WTC11 (cell line): Measurements from ENCODE around the gene HHAT. TPM values are rescaled to one million over a fixed set of nuclear protein-coding genes. Genes with fewer than 3 reads are reported as not detected.

Experiments
- ATF1 ChIP-seq: sonication (generic); formaldehyde crosslinking; IDR thresholded peaks from 2 replicates; pipeline ENCODE4 v1.8.1; 2023; ENCODE audit warnings: mild to moderate bottlenecking, moderate library complexity, missing genetic modification reagents
- ATF6 ChIP-seq: sonication (generic); formaldehyde crosslinking; IDR thresholded peaks from 2 replicates; pipeline ENCODE4 v1.8.1; 2023; ENCODE audit warnings: mild to moderate bottlenecking, missing genetic modification reagents
- E2F5 ChIP-seq: sonication (generic); formaldehyde crosslinking; IDR thresholded peaks from 2 replicates; pipeline ENCODE4 v1.8.1; 2022; ENCODE audit warnings: mild to moderate bottlenecking, moderate library complexity, missing genetic modification reagents
- FOXK1 ChIP-seq: sonication (generic); formaldehyde crosslinking; IDR thresholded peaks from 2 replicates; pipeline ENCODE4 v1.8.0; 2022; ENCODE audit warnings: mild to moderate bottlenecking, moderate library complexity, missing genetic modification reagents
- GTF2I ChIP-seq: fragments of 250-450 bp; sonication (Bioruptor Pico); conservative IDR thresholded peaks from 2 replicates; pipeline ENCODE4 v1.4.0; 2021; ENCODE audit warnings: mild to moderate bottlenecking
- IRF1 ChIP-seq: sonication (generic); formaldehyde crosslinking; IDR thresholded peaks from 2 replicates; pipeline ENCODE4 v1.8.0; 2023; ENCODE audit warnings: missing genetic modification reagents
- JAZF1 ChIP-seq: fragments of 250-450 bp; sonication (Bioruptor Pico); IDR thresholded peaks from 2 replicates; pipeline ENCODE4 v1.9.0; 2021; ENCODE audit warnings: moderate library complexity, mild to moderate bottlenecking, inconsistent platforms
- NFATC4 ChIP-seq: fragments of 250-450 bp; sonication (Bioruptor Pico); IDR thresholded peaks from 2 replicates; pipeline ENCODE4 v1.9.0; 2021; ENCODE audit warnings: mild to moderate bottlenecking
- SMAD3 ChIP-seq: sonication (generic); formaldehyde crosslinking; IDR thresholded peaks from 2 replicates; pipeline ENCODE4 v1.8.0; 2022; ENCODE audit warnings: missing genetic modification reagents, mild to moderate bottlenecking, borderline replicate concordance
- TEAD4 ChIP-seq: sonication (generic); formaldehyde crosslinking; IDR thresholded peaks from 2 replicates; pipeline ENCODE4 v1.8.0; 2022; ENCODE audit warnings: mild to moderate bottlenecking, missing genetic modification reagents
- USF2 ChIP-seq: sonication (generic); formaldehyde crosslinking; IDR thresholded peaks from 2 replicates; pipeline ENCODE4 v1.8.1; 2023; ENCODE audit warnings: mild to moderate bottlenecking, missing genetic modification reagents, moderate library complexity
- ZBTB21 ChIP-seq: sonication (generic); formaldehyde crosslinking; IDR thresholded peaks from 2 replicates; pipeline ENCODE4 v1.8.1; 2023; ENCODE audit warnings: mild to moderate bottlenecking, missing genetic modification reagents, borderline replicate concordance
- ZMAT4 ChIP-seq: fragments of 250-450 bp; sonication (Bioruptor Pico); IDR thresholded peaks from 2 replicates; pipeline ENCODE4 v1.9.0; 2021; ENCODE audit warnings: mild to moderate bottlenecking
- ZNF121 ChIP-seq: sonication (generic); formaldehyde crosslinking; IDR thresholded peaks from 2 replicates; pipeline ENCODE4 v1.8.0; 2023; ENCODE audit warnings: missing genetic modification reagents
- ZNF232 ChIP-seq: sonication (generic); formaldehyde crosslinking; IDR thresholded peaks from 2 replicates; pipeline ENCODE4 v1.8.0; 2022; ENCODE audit warnings: mild to moderate bottlenecking, missing genetic modification reagents
- ZNF317 ChIP-seq: sonication (generic); formaldehyde crosslinking; IDR thresholded peaks from 2 replicates; pipeline ENCODE4 v1.8.1; 2023; ENCODE audit warnings: low read depth, mild to moderate bottlenecking, moderate library complexity, missing genetic modification reagents, borderline replicate concordance
- total RNA-seq: library from RNA; stranded (reverse); gene quantifications from 3 replicates; pipeline ENCODE4 v1.2.3, GENCODE V29; 2021
- TF ChIP-seq, protein P1 (sequence below): sonication (generic); formaldehyde crosslinking; IDR thresholded peaks from 2 replicates; pipeline ENCODE4 v1.8.0; 2022; ENCODE audit warnings: mild to moderate bottlenecking, missing genetic modification reagents
- TF ChIP-seq, protein P2 (sequence below): sonication (generic); formaldehyde crosslinking; IDR thresholded peaks from 2 replicates; pipeline ENCODE4 v1.8.1; 2023; ENCODE audit warnings: mild to moderate bottlenecking, missing genetic modification reagents, borderline replicate concordance
- TF ChIP-seq, protein P3 (sequence below): fragments of 200-600 bp; IDR thresholded peaks from 2 replicates; pipeline ENCODE4 v1.8.0; 2022; ENCODE audit warnings: antibody characterized with exemption
- TF ChIP-seq, protein P4 (sequence below): sonication (generic); formaldehyde crosslinking; IDR thresholded peaks from 2 replicates; pipeline ENCODE4 v1.8.1; 2023; ENCODE audit warnings: mild to moderate bottlenecking, moderate library complexity, missing genetic modification reagents
- TF ChIP-seq, protein P5 (sequence below): sonication (generic); formaldehyde crosslinking; conservative IDR thresholded peaks from 2 replicates; pipeline ENCODE4 v1.8.1; 2022; ENCODE audit warnings: mild to moderate bottlenecking, missing genetic modification reagents

Gene HHAT
- total RNA-seq, 1 experiment from 2014 or later, result 0.39 TPM

GRCh38 chr1:210373878-210374599 is 45.3 kb downstream of the HHAT start (continued):
- peak; percentile 80 for TF ChIP-seq FOXK1 (CRISPR knock-in tag)
- TF ChIP-seq, protein P1, sequence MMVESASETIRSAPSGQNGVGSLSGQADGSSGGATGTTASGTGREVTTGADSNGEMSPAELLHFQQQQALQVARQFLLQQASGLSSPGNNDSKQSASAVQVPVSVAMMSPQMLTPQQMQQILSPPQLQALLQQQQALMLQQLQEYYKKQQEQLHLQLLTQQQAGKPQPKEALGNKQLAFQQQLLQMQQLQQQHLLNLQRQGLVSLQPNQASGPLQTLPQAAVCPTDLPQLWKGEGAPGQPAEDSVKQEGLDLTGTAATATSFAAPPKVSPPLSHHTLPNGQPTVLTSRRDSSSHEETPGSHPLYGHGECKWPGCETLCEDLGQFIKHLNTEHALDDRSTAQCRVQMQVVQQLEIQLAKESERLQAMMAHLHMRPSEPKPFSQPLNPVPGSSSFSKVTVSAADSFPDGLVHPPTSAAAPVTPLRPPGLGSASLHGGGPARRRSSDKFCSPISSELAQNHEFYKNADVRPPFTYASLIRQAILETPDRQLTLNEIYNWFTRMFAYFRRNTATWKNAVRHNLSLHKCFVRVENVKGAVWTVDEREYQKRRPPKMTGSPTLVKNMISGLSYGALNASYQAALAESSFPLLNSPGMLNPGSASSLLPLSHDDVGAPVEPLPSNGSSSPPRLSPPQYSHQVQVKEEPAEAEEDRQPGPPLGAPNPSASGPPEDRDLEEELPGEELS, result peak; percentile 33; the same call in 1 of the 2 replicates
- peak; percentile 30; the same call in 1 of the 2 replicates for TF ChIP-seq ZNF232 (CRISPR knock-in tag)
- TF ChIP-seq ZMAT4 (CRISPR knock-in tag), result 0 out of 2 replicates have a peak, but pooled peaks have one; percentile 61
- TF ChIP-seq TEAD4 (CRISPR knock-in tag), result peak; percentile 42; the same call in 1 of the 2 replicates
- TF ChIP-seq JAZF1 (CRISPR knock-in tag), result peak; percentile 76; the same call in 1 of the 2 replicates
- TF ChIP-seq, protein P2, sequence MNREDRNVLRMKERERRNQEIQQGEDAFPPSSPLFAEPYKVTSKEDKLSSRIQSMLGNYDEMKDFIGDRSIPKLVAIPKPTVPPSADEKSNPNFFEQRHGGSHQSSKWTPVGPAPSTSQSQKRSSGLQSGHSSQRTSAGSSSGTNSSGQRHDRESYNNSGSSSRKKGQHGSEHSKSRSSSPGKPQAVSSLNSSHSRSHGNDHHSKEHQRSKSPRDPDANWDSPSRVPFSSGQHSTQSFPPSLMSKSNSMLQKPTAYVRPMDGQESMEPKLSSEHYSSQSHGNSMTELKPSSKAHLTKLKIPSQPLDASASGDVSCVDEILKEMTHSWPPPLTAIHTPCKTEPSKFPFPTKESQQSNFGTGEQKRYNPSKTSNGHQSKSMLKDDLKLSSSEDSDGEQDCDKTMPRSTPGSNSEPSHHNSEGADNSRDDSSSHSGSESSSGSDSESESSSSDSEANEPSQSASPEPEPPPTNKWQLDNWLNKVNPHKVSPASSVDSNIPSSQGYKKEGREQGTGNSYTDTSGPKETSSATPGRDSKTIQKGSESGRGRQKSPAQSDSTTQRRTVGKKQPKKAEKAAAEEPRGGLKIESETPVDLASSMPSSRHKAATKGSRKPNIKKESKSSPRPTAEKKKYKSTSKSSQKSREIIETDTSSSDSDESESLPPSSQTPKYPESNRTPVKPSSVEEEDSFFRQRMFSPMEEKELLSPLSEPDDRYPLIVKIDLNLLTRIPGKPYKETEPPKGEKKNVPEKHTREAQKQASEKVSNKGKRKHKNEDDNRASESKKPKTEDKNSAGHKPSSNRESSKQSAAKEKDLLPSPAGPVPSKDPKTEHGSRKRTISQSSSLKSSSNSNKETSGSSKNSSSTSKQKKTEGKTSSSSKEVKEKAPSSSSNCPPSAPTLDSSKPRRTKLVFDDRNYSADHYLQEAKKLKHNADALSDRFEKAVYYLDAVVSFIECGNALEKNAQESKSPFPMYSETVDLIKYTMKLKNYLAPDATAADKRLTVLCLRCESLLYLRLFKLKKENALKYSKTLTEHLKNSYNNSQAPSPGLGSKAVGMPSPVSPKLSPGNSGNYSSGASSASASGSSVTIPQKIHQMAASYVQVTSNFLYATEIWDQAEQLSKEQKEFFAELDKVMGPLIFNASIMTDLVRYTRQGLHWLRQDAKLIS (CRISPR knock-in tag), result peak; percentile 96
- no peak for TF ChIP-seq ZNF317 (CRISPR knock-in tag)
- no peak for TF ChIP-seq ZNF121
- no peak for TF ChIP-seq ATF1 (CRISPR knock-in tag)
- TF ChIP-seq, protein P3, sequence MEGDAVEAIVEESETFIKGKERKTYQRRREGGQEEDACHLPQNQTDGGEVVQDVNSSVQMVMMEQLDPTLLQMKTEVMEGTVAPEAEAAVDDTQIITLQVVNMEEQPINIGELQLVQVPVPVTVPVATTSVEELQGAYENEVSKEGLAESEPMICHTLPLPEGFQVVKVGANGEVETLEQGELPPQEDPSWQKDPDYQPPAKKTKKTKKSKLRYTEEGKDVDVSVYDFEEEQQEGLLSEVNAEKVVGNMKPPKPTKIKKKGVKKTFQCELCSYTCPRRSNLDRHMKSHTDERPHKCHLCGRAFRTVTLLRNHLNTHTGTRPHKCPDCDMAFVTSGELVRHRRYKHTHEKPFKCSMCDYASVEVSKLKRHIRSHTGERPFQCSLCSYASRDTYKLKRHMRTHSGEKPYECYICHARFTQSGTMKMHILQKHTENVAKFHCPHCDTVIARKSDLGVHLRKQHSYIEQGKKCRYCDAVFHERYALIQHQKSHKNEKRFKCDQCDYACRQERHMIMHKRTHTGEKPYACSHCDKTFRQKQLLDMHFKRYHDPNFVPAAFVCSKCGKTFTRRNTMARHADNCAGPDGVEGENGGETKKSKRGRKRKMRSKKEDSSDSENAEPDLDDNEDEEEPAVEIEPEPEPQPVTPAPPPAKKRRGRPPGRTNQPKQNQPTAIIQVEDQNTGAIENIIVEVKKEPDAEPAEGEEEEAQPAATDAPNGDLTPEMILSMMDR, result peak; percentile 91
- no peak for TF ChIP-seq ATF6 (CRISPR knock-in tag)
- TF ChIP-seq, protein P4, sequence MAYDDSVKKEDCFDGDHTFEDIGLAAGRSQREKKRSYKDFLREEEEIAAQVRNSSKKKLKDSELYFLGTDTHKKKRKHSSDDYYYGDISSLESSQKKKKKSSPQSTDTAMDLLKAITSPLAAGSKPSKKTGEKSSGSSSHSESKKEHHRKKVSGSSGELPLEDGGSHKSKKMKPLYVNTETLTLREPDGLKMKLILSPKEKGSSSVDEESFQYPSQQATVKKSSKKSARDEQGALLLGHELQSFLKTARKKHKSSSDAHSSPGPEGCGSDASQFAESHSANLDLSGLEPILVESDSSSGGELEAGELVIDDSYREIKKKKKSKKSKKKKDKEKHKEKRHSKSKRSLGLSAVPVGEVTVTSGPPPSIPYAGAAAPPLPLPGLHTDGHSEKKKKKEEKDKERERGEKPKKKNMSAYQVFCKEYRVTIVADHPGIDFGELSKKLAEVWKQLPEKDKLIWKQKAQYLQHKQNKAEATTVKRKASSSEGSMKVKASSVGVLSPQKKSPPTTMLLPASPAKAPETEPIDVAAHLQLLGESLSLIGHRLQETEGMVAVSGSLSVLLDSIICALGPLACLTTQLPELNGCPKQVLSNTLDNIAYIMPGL (CRISPR knock-in tag), result no peak
- TF ChIP-seq IRF1 (CRISPR knock-in tag), result no peak
- peak; percentile 49; the same call in 1 of the 2 replicates for TF ChIP-seq USF2
- 0 out of 2 replicates have a peak, but pooled peaks have one; percentile 81 for TF ChIP-seq SMAD3 (CRISPR knock-in tag)
- TF ChIP-seq GTF2I, result no peak
- peak; percentile 95 for TF ChIP-seq NFATC4 (CRISPR knock-in tag)
- TF ChIP-seq E2F5 (CRISPR knock-in tag), result peak; percentile 50; the same call in 1 of the 2 replicates
- TF ChIP-seq, protein P5, sequence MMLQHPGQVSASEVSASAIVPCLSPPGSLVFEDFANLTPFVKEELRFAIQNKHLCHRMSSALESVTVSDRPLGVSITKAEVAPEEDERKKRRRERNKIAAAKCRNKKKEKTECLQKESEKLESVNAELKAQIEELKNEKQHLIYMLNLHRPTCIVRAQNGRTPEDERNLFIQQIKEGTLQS, result no peak
- peak; percentile 80; the same call in 1 of the 2 replicates for TF ChIP-seq ZBTB21 (CRISPR knock-in tag)
